SK-N-SH treated with all-trans-retinoic acid at 6 μM for 48 hours (cell line): Measurements from ENCODE around the gene MATCAP1.

ENCODE experiments used
- ARNTL ChIP-seq: fragments of 450-650 bp; formaldehyde crosslinking; IDR thresholded peaks from 2 replicates; pipeline ENCODE4 v1.5.0; 2020; ENCODE audit warnings: low read depth, mild to moderate bottlenecking, moderate library complexity, borderline replicate concordance
- CREB5 ChIP-seq: fragments of 250-450 bp; sonication (Bioruptor Pico); IDR thresholded peaks from 2 replicates; pipeline ENCODE4 v1.5.1; 2020; ENCODE audit warnings: low read depth, mild to moderate bottlenecking, moderate library complexity
- CSRNP3 ChIP-seq: fragments of 250-450 bp; sonication (Bioruptor Pico); IDR thresholded peaks from 2 replicates; pipeline ENCODE4 v1.5.1; 2021; ENCODE audit warnings: mild to moderate bottlenecking, moderate library complexity
- ESRRG ChIP-seq: fragments of 250-450 bp; sonication (Bioruptor Pico); IDR thresholded peaks from 2 replicates; pipeline ENCODE4 v1.6.1; 2021; ENCODE audit warnings: mild to moderate bottlenecking
- PATZ1 ChIP-seq: fragments of 250-450 bp; sonication (Bioruptor Pico); IDR thresholded peaks from 2 replicates; pipeline ENCODE4 v1.8.0; 2020; ENCODE audit warnings: mild to moderate bottlenecking, moderate library complexity, borderline replicate concordance
- TOX ChIP-seq: fragments of 250-450 bp; sonication (Bioruptor Pico); IDR thresholded peaks from 2 replicates; pipeline ENCODE4 v1.8.0; 2021; ENCODE audit warnings: mild to moderate bottlenecking, moderate library complexity, borderline replicate concordance
- ZFP3 ChIP-seq: fragments of 250-450 bp; sonication (Bioruptor Pico); IDR thresholded peaks from 2 replicates; pipeline ENCODE4 v1.5.0; 2020; ENCODE audit warnings: mild to moderate bottlenecking, moderate library complexity
- ZFP30 ChIP-seq: fragments of 450-650 bp; formaldehyde crosslinking; IDR thresholded peaks from 2 replicates; pipeline ENCODE4 v1.5.0; 2022; ENCODE audit warnings: mild to moderate bottlenecking, moderate library complexity
- ZNF8 ChIP-seq: fragments of 450-650 bp; formaldehyde crosslinking; IDR thresholded peaks from 2 replicates; pipeline ENCODE4 v1.5.0; 2020; ENCODE audit warnings: mild to moderate bottlenecking, moderate library complexity

DNA sequence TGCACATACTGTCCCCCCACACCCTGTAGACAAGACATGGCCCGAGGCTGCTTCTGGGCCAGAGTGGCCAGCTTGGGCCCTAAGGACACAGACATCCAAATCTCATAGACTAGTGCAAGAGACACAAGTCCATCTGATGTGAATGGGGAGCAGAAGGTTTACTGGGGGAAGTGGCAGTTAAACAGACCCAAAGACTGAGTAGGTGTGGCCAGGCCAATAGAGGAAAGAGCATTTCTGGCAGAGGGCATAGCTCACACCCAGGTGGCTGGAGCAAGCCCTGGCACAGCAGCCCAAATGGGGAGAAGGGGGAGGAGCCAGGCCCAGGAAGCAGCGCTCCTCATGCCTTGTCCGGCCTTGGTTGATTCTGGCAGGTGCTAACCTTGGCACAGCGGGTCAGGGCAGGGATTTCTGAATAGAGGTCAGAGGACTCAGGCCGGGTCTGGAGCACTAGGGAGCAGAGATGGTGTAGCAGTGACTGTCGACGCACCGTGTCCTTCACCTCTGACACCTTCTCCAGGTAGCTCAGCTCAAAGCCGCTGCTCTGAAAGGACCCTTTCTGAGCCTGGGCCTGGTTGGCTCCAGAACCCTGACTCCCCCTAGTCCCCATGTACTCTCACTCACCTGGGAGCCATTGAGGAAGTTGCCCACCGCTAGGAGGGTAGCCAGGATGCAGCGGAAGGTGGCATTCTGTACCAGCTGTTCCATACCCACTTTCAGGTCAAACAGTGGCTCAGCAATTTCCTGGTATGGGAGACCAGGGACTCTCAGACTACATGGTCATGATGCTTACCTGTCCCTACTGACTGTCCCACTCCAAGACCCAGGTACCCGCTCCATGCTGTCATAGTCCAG lies 47.3 kb upstream of the MATCAP1 start:
- TF ChIP-seq ARNTL (no peak), ZFP30 (no peak), CREB5 (no peak), ZFP3 (CRISPR knock-in tag) (no peak), CSRNP3 (no peak), TOX (no peak), ZNF8 (CRISPR knock-in tag) (no peak), PATZ1 (CRISPR knock-in tag) (no peak), ESRRG (CRISPR knock-in tag) (no peak)
